Measurements from ENCODE around the gene ATP8A2. TPM values are rescaled to one million over a fixed set of nuclear protein-coding genes. Genes with fewer than 3 reads are reported as not detected.

The ATP8A2 gene
- total RNA-seq, 1 donor from 2014 or later = 1.9 TPM

DNA sequence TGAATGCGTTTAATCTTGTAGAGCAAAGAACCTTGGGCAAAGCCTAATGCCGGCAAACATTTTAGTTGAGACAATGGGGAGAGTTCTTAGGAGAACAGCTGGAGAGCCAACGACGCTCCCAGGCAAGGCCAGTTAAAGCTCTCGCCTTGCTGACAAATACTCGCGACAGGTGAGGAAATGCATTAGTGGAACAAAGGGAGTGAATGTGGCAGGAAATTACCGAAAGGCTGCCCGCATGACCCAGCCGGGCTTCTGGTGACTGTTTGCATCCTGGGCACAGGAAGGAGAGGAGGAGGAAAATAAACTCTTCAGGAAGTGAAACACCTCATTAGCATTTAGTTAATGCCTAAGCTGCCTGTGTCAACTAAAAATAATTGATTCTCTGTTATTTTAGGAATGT lies 605.4 kb downstream of the ATP8A2 start:
- Mint-ChIP-seq H3K4me1 (ENCODE audit: low read depth) (peaks cover 18% of the 10 kb centered on the region), H3K4me3 (ENCODE audit: unreplicated experiment) (no peak overlapping the region), H3K36me3 (ENCODE audit: low read depth) (no peaks in the 10 kb centered on the region), H3K27ac (ENCODE audit: unreplicated experiment) (no peak overlapping the region), H3K9me3 (ENCODE audit: low read depth) (no peaks in the 10 kb centered on the region), H3K27me3 (ENCODE audit: low read depth) (no peaks in the 10 kb centered on the region)
- TF ChIP-seq, protein P1, sequence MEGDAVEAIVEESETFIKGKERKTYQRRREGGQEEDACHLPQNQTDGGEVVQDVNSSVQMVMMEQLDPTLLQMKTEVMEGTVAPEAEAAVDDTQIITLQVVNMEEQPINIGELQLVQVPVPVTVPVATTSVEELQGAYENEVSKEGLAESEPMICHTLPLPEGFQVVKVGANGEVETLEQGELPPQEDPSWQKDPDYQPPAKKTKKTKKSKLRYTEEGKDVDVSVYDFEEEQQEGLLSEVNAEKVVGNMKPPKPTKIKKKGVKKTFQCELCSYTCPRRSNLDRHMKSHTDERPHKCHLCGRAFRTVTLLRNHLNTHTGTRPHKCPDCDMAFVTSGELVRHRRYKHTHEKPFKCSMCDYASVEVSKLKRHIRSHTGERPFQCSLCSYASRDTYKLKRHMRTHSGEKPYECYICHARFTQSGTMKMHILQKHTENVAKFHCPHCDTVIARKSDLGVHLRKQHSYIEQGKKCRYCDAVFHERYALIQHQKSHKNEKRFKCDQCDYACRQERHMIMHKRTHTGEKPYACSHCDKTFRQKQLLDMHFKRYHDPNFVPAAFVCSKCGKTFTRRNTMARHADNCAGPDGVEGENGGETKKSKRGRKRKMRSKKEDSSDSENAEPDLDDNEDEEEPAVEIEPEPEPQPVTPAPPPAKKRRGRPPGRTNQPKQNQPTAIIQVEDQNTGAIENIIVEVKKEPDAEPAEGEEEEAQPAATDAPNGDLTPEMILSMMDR (IDR thresholded peaks at IDR 0.05) = no peak
- DNase-seq (ENCODE audit: low spot score) = no peak

DNA sequence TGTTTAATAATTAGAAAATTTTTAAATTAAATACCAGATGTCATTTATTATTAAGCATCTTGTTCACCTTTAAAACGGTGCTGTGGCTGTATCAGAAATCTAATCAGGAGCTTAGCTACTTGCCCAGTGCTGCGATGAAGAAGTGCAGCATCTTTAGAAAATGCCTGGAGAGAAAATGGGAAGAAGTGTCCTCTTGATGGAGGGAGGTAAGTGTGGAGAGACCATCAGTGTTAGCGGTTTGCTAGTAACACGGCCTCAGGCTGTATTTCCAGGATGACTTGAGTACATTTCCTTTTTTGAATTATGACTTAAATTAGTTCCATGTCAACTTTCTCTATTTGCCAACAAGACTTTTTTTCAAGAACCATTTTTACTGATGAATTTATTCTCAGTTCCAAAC lies 605.9 kb downstream of the ATP8A2 start:
- no peaks in the 10 kb centered on the region for H3K36me3 Mint-ChIP-seq (ENCODE audit: low read depth)
- H3K4me1 Mint-ChIP-seq (ENCODE audit: low read depth) = peaks cover 13% of the 10 kb centered on the region
- H3K4me3 Mint-ChIP-seq (ENCODE audit: unreplicated experiment) = no peak overlapping the region
- no peak for DNase-seq (ENCODE audit: low spot score)
- TF ChIP-seq, protein P1 (IDR thresholded peaks at IDR 0.05) = no peak
- H3K27me3 Mint-ChIP-seq (ENCODE audit: low read depth) = no peaks in the 10 kb centered on the region
- no peaks in the 10 kb centered on the region for H3K9me3 Mint-ChIP-seq (ENCODE audit: low read depth)
- no peak overlapping the region for H3K27ac Mint-ChIP-seq (ENCODE audit: unreplicated experiment)

DNA sequence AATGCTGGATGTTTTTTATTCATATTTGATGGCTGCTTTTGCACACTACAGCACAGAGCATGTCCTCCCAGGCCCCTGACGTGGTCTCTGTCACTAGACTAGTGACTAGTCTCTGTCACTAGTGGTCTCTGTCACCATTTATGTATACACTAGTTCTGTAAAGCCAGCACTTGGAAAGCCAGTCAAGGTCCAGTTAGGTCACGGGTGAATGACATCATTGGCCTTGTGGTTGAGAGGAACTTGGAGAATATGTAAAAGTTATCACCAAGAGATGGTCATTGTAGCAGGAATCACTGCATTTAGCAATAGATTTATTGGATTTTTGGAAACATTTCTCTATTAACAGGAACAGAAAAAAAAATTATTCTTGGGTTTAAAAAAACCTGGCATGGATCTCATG lies 607.2 kb downstream of the ATP8A2 start:
- no peaks in the 10 kb centered on the region for H3K9me3 Mint-ChIP-seq (ENCODE audit: low read depth)
- H3K4me1 Mint-ChIP-seq (ENCODE audit: low read depth) = peaks cover 16% of the 10 kb centered on the region
- TF ChIP-seq, protein P1 (IDR thresholded peaks at IDR 0.05) = no peak
- H3K27ac Mint-ChIP-seq (ENCODE audit: unreplicated experiment) = no peak overlapping the region
- no peaks in the 10 kb centered on the region for H3K36me3 Mint-ChIP-seq (ENCODE audit: low read depth)
- no peak overlapping the region for H3K4me3 Mint-ChIP-seq (ENCODE audit: unreplicated experiment)
- no peak for DNase-seq (ENCODE audit: low spot score)
- H3K27me3 Mint-ChIP-seq (ENCODE audit: low read depth) = no peaks in the 10 kb centered on the region

- Mint-ChIP-seq H3K27ac (ENCODE audit: unreplicated experiment) (no peak overlapping the region), H3K36me3 (ENCODE audit: low read depth) (no peaks in the 10 kb centered on the region), H3K27me3 (ENCODE audit: low read depth) (no peaks in the 10 kb centered on the region), H3K4me3 (ENCODE audit: unreplicated experiment) (no peak overlapping the region), H3K4me1 (ENCODE audit: low read depth) (peaks cover 16% of the 10 kb centered on the region), H3K9me3 (ENCODE audit: low read depth) (no peaks in the 10 kb centered on the region)
- TF ChIP-seq, protein P1 (IDR thresholded peaks at IDR 0.05) = no peak
- no peak for DNase-seq (ENCODE audit: low spot score)
Observed at GRCh38 chr13:25979371-25979770, 607.6 kb downstream of the ATP8A2 start.

GRCh38 chr13:25980255-25980654 lies 608.5 kb downstream of the ATP8A2 start:
- Mint-ChIP-seq H3K9me3 (ENCODE audit: low read depth) (no peaks in the 10 kb centered on the region), H3K36me3 (ENCODE audit: low read depth) (no peaks in the 10 kb centered on the region), H3K4me3 (ENCODE audit: unreplicated experiment) (no peak overlapping the region), H3K27ac (ENCODE audit: unreplicated experiment) (no peak overlapping the region), H3K27me3 (ENCODE audit: low read depth) (no peaks in the 10 kb centered on the region), H3K4me1 (ENCODE audit: low read depth) (peaks cover 16% of the 10 kb centered on the region)
- no peak for DNase-seq (ENCODE audit: low spot score)
- TF ChIP-seq, protein P1 (IDR thresholded peaks at IDR 0.05) = peak; percentile 74

Data from chondrocyte (in vitro differentiated cells).